A549 (cell line): ENCODE results near the gene SIPA1. TPM values are rescaled to one million over a fixed set of nuclear protein-coding genes. Genes with fewer than 3 reads are reported as not detected.

Experiments used
- ATAC-seq, 2 experiments: fragments of 200-7000 bp in 1 of 2; fragments of >200 bp in 1 of 2; cut with Nextera tagmentation in 1 of 2; cut with Tn5 transposase in 1 of 2; 3 replicates each; pipeline versions ENCODE4 v1.8.0 to v1.9.1; 2018 to 2020; ENCODE audit warnings: mild to moderate bottlenecking in 1 of 2, moderate library complexity in 1 of 2
- CTCF ChIA-PET: fragments of 300-600 bp; sonication (Branson Sonifier 250); formaldehyde crosslinking; extraction: SDS; loops from one replicate; lab custom pipeline; 2021; ENCODE audit warnings: antibody characterized with exemption, inconsistent platforms; lab: Yijun Ruan, JAX
- POLR2A ChIA-PET: fragments of 350-600 bp; formaldehyde crosslinking; extraction: SDS; loops from one replicate; lab custom pipeline; 2021; ENCODE audit warnings: antibody characterized with exemption, inconsistent platforms; lab: Yijun Ruan, JAX
- DNase-seq, 2 experiments: peaks; one replicate each; pipeline versions ENCODE4 v3.0.0 to v3.0.0-alpha.2; 2011 to 2016; ENCODE audit warnings: low read depth in 1 of 2, low spot score in 1 of 2
- FAIRE-seq: peaks from 2 replicates; lab custom pipeline; 2011; peaks lifted over from hg19 to GRCh38; lab: Jason Lieb, UNC
- H3K27ac ChIP-seq, 2 experiments: fragments of >200 bp; sonication (Bioruptor Twin); formaldehyde crosslinking; 3 replicates each; pipeline ENCODE4 v1.5.1; 2016 to 2017
- H3K4me1 ChIP-seq: fragments of >200 bp; sonication (Bioruptor Twin); formaldehyde crosslinking; 3 replicates; pipeline ENCODE4 v1.6.1; 2016
- H3K4me2 ChIP-seq: fragments of >200 bp; sonication (Bioruptor Twin); formaldehyde crosslinking; 3 replicates; pipeline ENCODE4 v1.6.1; 2016
- H3K4me3 ChIP-seq: fragments of >200 bp; sonication (Bioruptor Twin); formaldehyde crosslinking; 3 replicates; pipeline ENCODE4 v1.5.1; 2016
- H3K9me3 ChIP-seq: fragments of >200 bp; sonication (Bioruptor Twin); formaldehyde crosslinking; 3 replicates; pipeline ENCODE4 v1.6.1; 2016
- CEBPB ChIP-seq, 2 experiments: fragments of >200 bp in 1 of 2; sonication (Bioruptor Twin) in 1 of 2; formaldehyde crosslinking in 1 of 2; IDR thresholded peaks; 2 replicates each; pipeline ENCODE4 v1.6.1; 2012 to 2016
- E2F6 ChIP-seq: IDR thresholded peaks from 2 replicates; pipeline ENCODE4 v1.6.1; 2012; ENCODE audit warnings: low read depth, borderline replicate concordance
- ELK1 ChIP-seq: fragments of 150-350 bp; IDR thresholded peaks from 2 replicates; pipeline ENCODE4 v1.6.1; 2014; ENCODE audit warnings: low read depth, mild to moderate bottlenecking, low read length
- ESRRA ChIP-seq: fragments of 150-350 bp; IDR thresholded peaks from 2 replicates; pipeline ENCODE4 v1.6.1; 2014; ENCODE audit warnings: mild to moderate bottlenecking, low read length, borderline replicate concordance
- HES2 ChIP-seq: fragments of >200 bp; sonication (Bioruptor Twin); formaldehyde crosslinking; IDR thresholded peaks from 2 replicates; pipeline ENCODE4 v1.6.1; 2016
- HOXB13 ChIP-seq: fragments of 250-450 bp; sonication (Bioruptor Pico); IDR thresholded peaks from 2 replicates; pipeline ENCODE4 v1.5.0; 2020; ENCODE audit warnings: low read depth, mild to moderate bottlenecking, moderate library complexity
- HOXB5 ChIP-seq: fragments of 250-450 bp; sonication (Bioruptor Pico); IDR thresholded peaks from 2 replicates; pipeline ENCODE4 v1.5.0; 2020; ENCODE audit warnings: mild to moderate bottlenecking, moderate library complexity
- JUN ChIP-seq, 2 experiments: fragments of >200 bp; sonication (Bioruptor Twin); formaldehyde crosslinking; IDR thresholded peaks; 2 replicates in 1 of 2; 3 replicates in 1 of 2; pipeline ENCODE4 v1.6.1; 2016 to 2017
- KDM1A ChIP-seq: fragments of 200-600 bp; sonication (generic); IDR thresholded peaks from 2 replicates; pipeline ENCODE4 v1.6.1; 2016; ENCODE audit warnings: low read depth, mild to moderate bottlenecking
- MAFK ChIP-seq: fragments of 450-650 bp; IDR thresholded peaks from 2 replicates; pipeline ENCODE4 v1.6.1; 2014; ENCODE audit not compliant: partially characterized antibody
- MAX ChIP-seq: IDR thresholded peaks from 2 replicates; pipeline ENCODE4 v1.6.1; 2012
- MAZ ChIP-seq: fragments of 150-350 bp; IDR thresholded peaks from 2 replicates; pipeline ENCODE4 v1.6.1; 2014; ENCODE audit warnings: antibody characterized with exemption, low read depth, low read length, borderline replicate concordance
- NPAS2 ChIP-seq: fragments of 250-450 bp; sonication (Bioruptor Pico); IDR thresholded peaks from 2 replicates; pipeline ENCODE4 v1.8.0; 2022; ENCODE audit warnings: mild to moderate bottlenecking, moderate library complexity, borderline replicate concordance
- POLR2A ChIP-seq: IDR thresholded peaks from 2 replicates; pipeline ENCODE4 v1.6.1; 2012; ENCODE audit warnings: mild to moderate bottlenecking, low read length
- REST ChIP-seq: fragments of 200-600 bp; sonication (generic); IDR thresholded peaks from 2 replicates; pipeline ENCODE4 v1.6.1; 2016; ENCODE audit warnings: antibody characterized with exemption, mild to moderate bottlenecking, moderate library complexity
- SMC3 ChIP-seq: fragments of >200 bp; sonication (Bioruptor Twin); formaldehyde crosslinking; IDR thresholded peaks from 3 replicates; pipeline ENCODE4 v1.6.1; 2018; ENCODE audit warnings: inconsistent platforms
- TFCP2L1 ChIP-seq: fragments of 250-450 bp; sonication (Bioruptor Pico); IDR thresholded peaks from 2 replicates; pipeline ENCODE4 v1.5.0; 2021; ENCODE audit warnings: mild to moderate bottlenecking
- WGBS: methylation state at CpG from one replicate; pipeline ENCODE4 v1.1.6; 2017; ENCODE audit errors: missing lambda C conversion rate; 5-methylcytosine and 5-hydroxymethylcytosine counted together
- polyA plus RNA-seq, 4 experiments: library from polyadenylated mRNA; depleted of rRNA in 3 of 4; stranded (reverse); fragments of >200 nt; fragmentation: RNase III in 1 of 4; extraction: RNeasy Plus Mini Kit Qiagen cat#74134 plus additional on column Dnase treatment in 1 of 4; gene quantifications; 2 replicates in 3 of 4; 3 replicates in 1 of 4; pipeline ENCODE4 v1.2.3, GENCODE V29; 2011 to 2017

SIPA1 gene
- polyA plus RNA-seq, 2 of the 4 experiments (the other 2 are of a cell fraction), result 9.9 to 17.4 TPM

- FAIRE-seq, result no peak
- CTCF ChIA-PET, result interaction anchor here (8.2 kb wide), 1 partner anchor 9 kb away, joined by 54 read pairs; no protein-coding TSS in a partner anchor
- POLR2A ChIA-PET, result no interaction called here
Observed at GRCh38 chr11:65634440-65634839, 3.5 kb upstream of the SIPA1 start.

GRCh38 chr11:65634905-65635731 is 2.8 kb upstream of the SIPA1 start:
- TF ChIP-seq MAX, result no peak
- no peak for TF ChIP-seq SMC3
- TF ChIP-seq CEBPB (IDR thresholded peaks at IDR 0.05), result no peak
- TF ChIP-seq ESRRA, result no peak
- no peak for TF ChIP-seq JUN (IDR thresholded peaks at IDR 0.05)
- no peak for TF ChIP-seq HOXB5 (CRISPR knock-in tag)
- TF ChIP-seq ELK1, result no peak
- TF ChIP-seq REST, result no peak
- no peak for TF ChIP-seq KDM1A
- DNase-seq, result no peak
- no peak for ATAC-seq
- Histone ChIP-seq H3K4me3 (no peak overlapping the region), H3K9me3 (no peaks in the 10 kb centered on the region), H3K4me2 (no peak overlapping the region), H3K27ac (no peak overlapping the region), H3K4me1 (peaks cover 16% of the 10 kb centered on the region)
- CTCF ChIA-PET, result interaction anchor here (8.2 kb wide), 1 partner anchor 10 kb away, joined by 54 read pairs; no protein-coding TSS in a partner anchor
- no peak for FAIRE-seq
- WGBS, result 93% methylated on average over 43 of the region's 46 CpGs
- POLR2A ChIA-PET, result no interaction called here

More at GRCh38 chr11:65634440-65634839, 3.5 kb upstream of the SIPA1 start:
- DNase-seq, result no peak
- no peak overlapping the region for H3K4me2 ChIP-seq
- no peaks in the 10 kb centered on the region for H3K9me3 ChIP-seq
- H3K4me3 ChIP-seq, result no peak overlapping the region
- no peak overlapping the region for H3K27ac ChIP-seq
- 96% methylated on average over 7 of the region's 11 CpGs for WGBS
- no peak for ATAC-seq
- no peak for TF ChIP-seq HOXB13 (CRISPR knock-in tag)
- no peak for TF ChIP-seq ESRRA
- TF ChIP-seq NPAS2, result no peak
- TF ChIP-seq MAFK, result no peak
- no peak for TF ChIP-seq HES2
- no peak for TF ChIP-seq E2F6
- no peak for TF ChIP-seq TFCP2L1 (CRISPR knock-in tag)
- TF ChIP-seq POLR2A, result no peak
- TF ChIP-seq MAZ, result no peak
- TF ChIP-seq, all 56 proteins: peak for 0
- H3K4me1 ChIP-seq, result peaks cover 16% of the 10 kb centered on the region
